Upper lobe of right lung (tissue), 1 donor: Measurements from ENCODE around the gene ADAM30. TPM values are rescaled to one million over a fixed set of nuclear protein-coding genes. Genes with fewer than 3 reads are reported as not detected.
A peak's percentile ranks its signal among the peaks of the same experiment; 100 is the strongest.

Experiments used
- ATAC-seq: fragments of 200-7000 bp; cut with Tn5 transposase; one replicate; pipeline ENCODE4 v1.9.1; 2020; ENCODE audit warnings: mild to moderate bottlenecking, moderate library complexity
- DNase-seq: peaks from one replicate; pipeline ENCODE4 v3.0.0-alpha.2; 2020
- H3K27ac ChIP-seq: fragments of 200-600 bp; one replicate; pipeline ENCODE4 v1.8.0; 2022
- H3K27me3 ChIP-seq: fragments of 200-600 bp; one replicate; pipeline ENCODE4 v1.8.0; 2022; ENCODE audit warnings: mild to moderate bottlenecking
- H3K36me3 ChIP-seq: fragments of 200-600 bp; one replicate; pipeline ENCODE4 v1.8.0; 2022
- H3K4me1 ChIP-seq: fragments of 200-600 bp; one replicate; pipeline ENCODE4 v1.8.0; 2022
- H3K4me3 ChIP-seq: fragments of 200-600 bp; one replicate; pipeline ENCODE4 v1.8.0; 2022; ENCODE audit warnings: mild to moderate bottlenecking
- H3K9me3 ChIP-seq: fragments of 200-600 bp; one replicate; pipeline ENCODE4 v1.8.0; 2022
- intact Hi-C: fragments of 100-400 bp; cut with DNase I; formaldehyde crosslinking; loops from one replicate; pipeline ENCODE4 v1.11.0; 2022
- total RNA-seq: library from RNA; stranded (reverse); fragmentation: NEBNext Ultra II Directional; extraction: Animal tissue kit (Norgen Biotek cat#: 25700); gene quantifications from one replicate; pipeline ENCODE4 v1.2.1, GENCODE V29; 2021
- TF ChIP-seq, protein P1 (sequence below): fragments of 200-600 bp; IDR thresholded peaks from one replicate; pipeline ENCODE4 v1.8.0; 2022; ENCODE audit warnings: antibody characterized with exemption
- donor health status: DM: no; HTN: yes; CAD: no; lungs with severe emphysema.

ADAM30 gene
- total RNA-seq, 1 donor from 2014 or later = not detected

DNA sequence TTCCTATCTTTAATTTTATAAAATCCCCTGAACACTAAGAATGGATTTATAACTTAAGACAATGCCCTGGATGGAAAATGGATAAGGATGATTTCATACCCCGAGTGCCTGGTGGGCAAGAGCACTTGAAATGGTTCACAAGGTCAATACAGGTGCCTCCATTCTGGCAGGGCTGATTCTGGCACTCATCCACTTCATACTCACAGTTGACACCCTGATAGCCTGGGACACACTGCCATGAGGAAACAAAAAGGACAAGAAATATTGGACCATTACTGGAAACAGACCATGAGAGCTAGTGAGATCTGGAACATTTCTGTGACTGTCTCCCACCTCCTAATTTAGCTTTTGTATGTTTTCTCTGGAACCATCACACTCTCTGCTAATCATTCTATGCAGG is 39.1 kb upstream of the ADAM30 start:
- ATAC-seq (no peak), DNase-seq (no peak)
- intact Hi-C loops = no loop called here

GRCh38 chr1:119933397-119933796 is 37.1 kb upstream of the ADAM30 start:
- TF ChIP-seq, protein P1, sequence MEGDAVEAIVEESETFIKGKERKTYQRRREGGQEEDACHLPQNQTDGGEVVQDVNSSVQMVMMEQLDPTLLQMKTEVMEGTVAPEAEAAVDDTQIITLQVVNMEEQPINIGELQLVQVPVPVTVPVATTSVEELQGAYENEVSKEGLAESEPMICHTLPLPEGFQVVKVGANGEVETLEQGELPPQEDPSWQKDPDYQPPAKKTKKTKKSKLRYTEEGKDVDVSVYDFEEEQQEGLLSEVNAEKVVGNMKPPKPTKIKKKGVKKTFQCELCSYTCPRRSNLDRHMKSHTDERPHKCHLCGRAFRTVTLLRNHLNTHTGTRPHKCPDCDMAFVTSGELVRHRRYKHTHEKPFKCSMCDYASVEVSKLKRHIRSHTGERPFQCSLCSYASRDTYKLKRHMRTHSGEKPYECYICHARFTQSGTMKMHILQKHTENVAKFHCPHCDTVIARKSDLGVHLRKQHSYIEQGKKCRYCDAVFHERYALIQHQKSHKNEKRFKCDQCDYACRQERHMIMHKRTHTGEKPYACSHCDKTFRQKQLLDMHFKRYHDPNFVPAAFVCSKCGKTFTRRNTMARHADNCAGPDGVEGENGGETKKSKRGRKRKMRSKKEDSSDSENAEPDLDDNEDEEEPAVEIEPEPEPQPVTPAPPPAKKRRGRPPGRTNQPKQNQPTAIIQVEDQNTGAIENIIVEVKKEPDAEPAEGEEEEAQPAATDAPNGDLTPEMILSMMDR = no peak
- no peaks in the 10 kb centered on the region for H3K9me3 ChIP-seq
- no peak overlapping the region for H3K27ac ChIP-seq
- DNase-seq = no peak
- H3K4me3 ChIP-seq = no peak overlapping the region
- no peaks in the 10 kb centered on the region for H3K4me1 ChIP-seq
- no peak for ATAC-seq
- no peaks in the 10 kb centered on the region for H3K27me3 ChIP-seq
- intact Hi-C loops = no loop called here
- peaks cover 72% of the 10 kb centered on the region for H3K36me3 ChIP-seq

More for the DNA sequence above, 39.1 kb upstream of the ADAM30 start:
- Histone ChIP-seq H3K4me3 (no peak overlapping the region), H3K4me1 (no peaks in the 10 kb centered on the region), H3K9me3 (no peaks in the 10 kb centered on the region), H3K27me3 (no peaks in the 10 kb centered on the region), H3K36me3 (peaks cover 72% of the 10 kb centered on the region), H3K27ac (no peak overlapping the region)
- TF ChIP-seq, protein P1 = no peak

- H3K36me3 ChIP-seq = peaks cover 74% of the 10 kb centered on the region
- H3K9me3 ChIP-seq = no peaks in the 10 kb centered on the region
- DNase-seq = no peak
- no peak overlapping the region for H3K27ac ChIP-seq
- ATAC-seq = no peak
- TF ChIP-seq, protein P1 = no peak
- no peaks in the 10 kb centered on the region for H3K4me1 ChIP-seq
- intact Hi-C loops = no loop called here
- no peak overlapping the region for H3K4me3 ChIP-seq
- H3K27me3 ChIP-seq = no peaks in the 10 kb centered on the region
Observed at GRCh38 chr1:119929643-119930315, 33.5 kb upstream of the ADAM30 start.

DNA sequence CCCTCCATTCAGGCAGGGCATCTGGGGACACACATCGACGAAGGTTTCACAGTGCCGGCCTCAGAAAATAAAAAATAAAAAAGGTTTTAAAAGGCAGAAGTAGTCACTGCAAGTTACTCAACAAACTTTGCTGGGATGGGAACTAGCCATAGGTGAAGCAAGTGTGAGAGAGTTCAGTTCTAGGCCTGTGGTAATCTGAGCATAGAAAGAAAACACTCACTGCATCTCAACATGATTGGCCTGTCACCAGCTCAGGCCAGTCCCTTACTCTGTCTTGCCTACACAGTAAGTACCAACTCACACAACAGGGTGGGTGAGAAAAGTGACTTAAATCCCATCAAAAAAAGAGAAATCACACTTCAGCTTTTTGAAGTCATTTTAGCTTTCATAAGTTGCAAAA is 30.2 kb upstream of the ADAM30 start:
- no peak overlapping the region for H3K4me3 ChIP-seq
- peaks cover 89% of the 10 kb centered on the region for H3K36me3 ChIP-seq
- intact Hi-C loops = no loop called here
- no peaks in the 10 kb centered on the region for H3K4me1 ChIP-seq
- DNase-seq (no peak), ATAC-seq (peak; percentile 78)
- H3K27me3 ChIP-seq = no peaks in the 10 kb centered on the region
- TF ChIP-seq, protein P1 = no peak
- no peaks in the 10 kb centered on the region for H3K9me3 ChIP-seq
- no peak overlapping the region for H3K27ac ChIP-seq

DNA sequence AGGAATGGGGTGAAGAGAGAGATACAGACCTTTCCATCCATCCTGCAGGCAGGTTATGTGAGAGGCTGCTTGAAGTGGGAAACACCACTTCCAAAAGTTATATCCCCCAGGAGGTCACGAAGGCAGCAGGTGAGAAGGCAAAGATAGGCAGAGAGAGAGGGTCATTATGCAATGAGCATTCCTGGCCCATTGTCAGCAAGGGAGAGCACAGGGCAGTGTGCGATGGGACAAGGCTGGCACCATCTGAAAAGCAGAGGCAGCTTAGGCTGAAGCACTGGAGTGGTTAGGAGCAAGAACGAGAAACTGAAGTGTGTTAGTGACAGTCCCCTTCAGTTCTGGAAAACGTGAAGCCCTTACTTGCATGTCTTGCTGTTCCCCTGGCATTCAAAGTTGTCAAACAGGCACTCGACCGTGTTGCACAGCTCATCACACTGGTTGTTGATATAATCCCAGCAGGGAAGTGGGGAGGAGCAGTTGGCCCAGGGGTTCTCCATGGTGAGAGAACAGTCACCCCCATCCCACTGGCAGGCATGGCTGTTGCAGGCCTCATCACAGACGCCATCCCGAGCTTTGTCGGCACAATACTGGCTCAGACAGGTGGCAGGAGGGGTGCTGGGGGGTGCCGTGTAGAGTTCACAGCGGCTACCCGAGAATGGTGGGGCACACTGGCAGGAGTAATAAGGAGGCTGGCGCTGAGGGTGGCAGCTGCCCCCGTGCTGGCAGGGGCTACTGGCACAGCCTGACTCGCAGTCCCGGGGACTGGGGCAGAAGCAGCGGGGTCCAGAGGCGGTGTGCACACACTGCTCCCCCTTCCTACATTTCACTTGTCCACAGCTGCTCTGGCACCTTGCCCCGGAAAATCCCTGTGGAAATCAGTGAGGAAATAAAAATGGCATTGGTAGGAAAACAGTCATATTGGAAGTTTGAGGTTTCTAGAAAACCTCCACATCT is 28.9 kb upstream of the ADAM30 start:
- Histone ChIP-seq H3K9me3 (no peaks in the 10 kb centered on the region), H3K27me3 (no peaks in the 10 kb centered on the region), H3K4me1 (no peaks in the 10 kb centered on the region), H3K4me3 (no peak overlapping the region), H3K27ac (no peak overlapping the region), H3K36me3 (peaks cover 100% of the 10 kb centered on the region)
- ATAC-seq (peak; percentile 21), DNase-seq (no peak)
- TF ChIP-seq, protein P1 = no peak
- intact Hi-C loops = no loop called here
